ENCODE results near the gene CENPS. TPM values are rescaled to one million over a fixed set of nuclear protein-coding genes. Genes with fewer than 3 reads are reported as not detected.

Gene CENPS
- total and polyA plus RNA-seq, 2 donors (not counting 1 experiment from before 2014, with no cell fraction given): 3.1 to 10.9 TPM

DNA sequence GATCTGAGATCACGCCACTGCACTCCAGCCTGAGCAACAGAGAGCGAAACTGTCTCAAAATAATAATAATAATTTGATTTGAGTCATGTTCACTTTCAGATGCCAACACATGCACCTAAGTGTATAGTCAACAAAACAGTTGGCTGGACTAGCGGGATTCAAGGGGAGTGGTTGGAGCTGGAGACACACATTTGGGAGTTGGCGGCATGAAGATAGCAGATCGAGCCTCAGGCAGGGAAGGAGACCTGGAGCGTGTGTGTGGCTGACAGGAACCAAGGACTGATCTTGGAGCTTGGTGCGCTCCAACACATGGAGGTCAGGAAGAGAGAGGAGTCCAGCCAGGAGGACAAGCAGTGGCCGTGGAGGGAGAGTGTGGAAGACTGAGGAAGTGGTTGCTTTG is 46.0 kb upstream of the CENPS start:
- no peak for ATAC-seq (ENCODE audit: low read depth)
- ChIA-PET POLR2A (interaction anchor here (0.7 kb wide), 1 partner anchor 14 kb away, joined by 3 read pairs; the partner anchor contains the start of gene PGD), CTCF (no interaction called here)
- no peak overlapping the region for H3K4me2 ChIP-seq (replicated peaks; ENCODE audit: low read depth, low read length, poor library complexity, severe bottlenecking)
- H3K27me3 Mint-ChIP-seq: no peaks in the 10 kb centered on the region
- no peaks in the 10 kb centered on the region for H3K9me3 ChIP-seq (ENCODE audit: control extremely low read depth in 1 of 3, control insufficient read depth in 2 of 3, insufficient read depth in 1 of 3, low read length in 2 of 3)
- H2AFZ ChIP-seq (ENCODE audit: insufficient read depth, low read depth, low read length, poor library complexity, severe bottlenecking): no peak overlapping the region
- intact Hi-C loops (cut with micrococcal nuclease): no loop called here
- no peaks in the 10 kb centered on the region for H3K9me3 Mint-ChIP-seq (ENCODE audit: insufficient read depth)
- no peak overlapping the region for H3K4me3 ChIP-seq (ENCODE audit: control extremely low read depth in 1 of 5, extremely low read depth in 1 of 5, insufficient read depth in 1 of 5, low read depth in 2 of 5, low read length in 4 of 5)
- no peak overlapping the region for H3K27ac Mint-ChIP-seq
- H3K9ac ChIP-seq (ENCODE audit: low read length): no peak overlapping the region
- no peak for DNase-seq
- H3K4me1 Mint-ChIP-seq: peaks cover 7% of the 10 kb centered on the region
- TF ChIP-seq CTCF (IDR thresholded peaks at IDR 0.05) (no peak), EZH2 (IDR thresholded peaks at IDR 0.05; ENCODE audit: borderline replicate concordance, insufficient read depth, low read depth, low read length, poor library complexity, severe bottlenecking) (no peak)
- WGBS (ENCODE audit: insufficient coverage): 98% methylated on average over 6 of the region's 8 CpGs
- no peaks in the 10 kb centered on the region for H3K79me2 ChIP-seq (ENCODE audit: control insufficient read depth, insufficient read depth, low read length)
- H3K27me3 ChIP-seq (replicated peaks in 1 of 4; ENCODE audit: control extremely low read depth in 1 of 4, control insufficient read depth in 3 of 4, insufficient read depth in 4 of 4, low read length in 3 of 4): no peaks in the 10 kb centered on the region
- no peaks in the 10 kb centered on the region for H3K36me3 ChIP-seq (replicated peaks in 1 of 2; ENCODE audit: control extremely low read depth in 1 of 2, control insufficient read depth in 1 of 2, extremely low read depth in 1 of 2, insufficient read depth in 2 of 2, low read length in 1 of 2)
- H3K27ac ChIP-seq (ENCODE audit: low read length in 2 of 2): no peak overlapping the region
- no peaks in the 10 kb centered on the region for H4K20me1 ChIP-seq (ENCODE audit: control insufficient read depth, insufficient read depth, low read length, poor library complexity, severe bottlenecking)
- peaks cover 9 to 13% of the 10 kb centered on the region in 2 donors for H3K4me1 ChIP-seq (ENCODE audit: control insufficient read depth in 2 of 2, insufficient read depth in 2 of 2, low read length in 2 of 2)
- no peak overlapping the region for H3K4me3 Mint-ChIP-seq

- DNase-seq: no peak
- intact Hi-C loops (cut with micrococcal nuclease): no loop called here
- Mint-ChIP-seq H3K4me1 (peaks cover 7% of the 10 kb centered on the region), H3K9me3 (ENCODE audit: insufficient read depth) (no peaks in the 10 kb centered on the region), H3K4me3 (no peak overlapping the region), H3K27me3 (no peaks in the 10 kb centered on the region), H3K27ac (no peak overlapping the region)
- Histone ChIP-seq H3K36me3 (replicated peaks in 1 of 2; ENCODE audit: control extremely low read depth in 1 of 2, control insufficient read depth in 1 of 2, extremely low read depth in 1 of 2, insufficient read depth in 2 of 2, low read length in 1 of 2) (no peaks in the 10 kb centered on the region), H3K4me2 (replicated peaks; ENCODE audit: low read depth, low read length, poor library complexity, severe bottlenecking) (no peak overlapping the region), H3K79me2 (ENCODE audit: control insufficient read depth, insufficient read depth, low read length) (no peaks in the 10 kb centered on the region), H3K9ac (ENCODE audit: low read length) (no peak overlapping the region), H3K9me3 (ENCODE audit: control extremely low read depth in 1 of 3, control insufficient read depth in 2 of 3, insufficient read depth in 1 of 3, low read length in 2 of 3) (no peaks in the 10 kb centered on the region), H3K27me3 (replicated peaks in 1 of 4; ENCODE audit: control extremely low read depth in 1 of 4, control insufficient read depth in 3 of 4, insufficient read depth in 4 of 4, low read length in 3 of 4) (no peaks in the 10 kb centered on the region), H3K27ac (ENCODE audit: low read length in 2 of 2) (no peak overlapping the region), H4K20me1 (ENCODE audit: control insufficient read depth, insufficient read depth, low read length, poor library complexity, severe bottlenecking) (no peaks in the 10 kb centered on the region), H3K4me3 (ENCODE audit: control extremely low read depth in 1 of 5, extremely low read depth in 1 of 5, insufficient read depth in 1 of 5, low read depth in 2 of 5, low read length in 4 of 5) (no peak overlapping the region), H3K4me1 (ENCODE audit: control insufficient read depth in 2 of 2, insufficient read depth in 2 of 2, low read length in 2 of 2) (peaks cover 9 to 13% of the 10 kb centered on the region in 2 donors), H2AFZ (ENCODE audit: insufficient read depth, low read depth, low read length, poor library complexity, severe bottlenecking) (no peak overlapping the region)
- CTCF ChIA-PET: interaction anchor here (0.6 to 2.5 kb wide), 8 partner anchors 9 to 495 kb away, joined by 4 to 14 read pairs (median 5); partner anchors contain the start of genes CENPS and PGD
- 94% methylated on average over 3 of the region's 12 CpGs for WGBS (ENCODE audit: insufficient coverage)
- no peak for TF ChIP-seq EZH2 (IDR thresholded peaks at IDR 0.05; ENCODE audit: borderline replicate concordance, insufficient read depth, low read depth, low read length, poor library complexity, severe bottlenecking)
- no peak for TF ChIP-seq CTCF (IDR thresholded peaks at IDR 0.05)
- no peak for ATAC-seq (ENCODE audit: low read depth)
- POLR2A ChIA-PET: interaction anchor here (0.6 to 1.9 kb wide), 3 partner anchors 12 to 437 kb away, joined by 4 to 10 read pairs (median 6); partner anchors contain the start of gene PGD
Observed at GRCh38 chr1:10386761-10387676, 43.2 kb upstream of the CENPS start.

All from B cell (primary cell).